ENCODE results near the gene COL13A1. TPM values are rescaled to one million over a fixed set of nuclear protein-coding genes. Genes with fewer than 3 reads are reported as not detected.

Gene COL13A1
- total and polyA plus RNA-seq, 4 donors, result 0.17 to 0.47 (median 0.18) TPM

- Histone ChIP-seq H3K27me3 (ENCODE audit: control insufficient read depth in 4 of 4, insufficient read depth in 4 of 4, low read length in 3 of 4) (no peaks in the 10 kb centered on the region), H3K36me3 (ENCODE audit: control insufficient read depth in 4 of 4, insufficient read depth in 3 of 4, low read depth in 1 of 4, low read length in 3 of 4) (no peaks in the 10 kb centered on the region), H3K27ac (ENCODE audit: low read depth in 1 of 2, low read length in 2 of 2) (no peak overlapping the region), H3K4me3 (ENCODE audit: low read depth in 1 of 3, low read length in 3 of 3) (no peak overlapping the region), H3K9me3 (ENCODE audit: control insufficient read depth in 4 of 4, low read length in 3 of 4) (no peaks in the 10 kb centered on the region), H3K4me1 (ENCODE audit: control insufficient read depth in 4 of 4, insufficient read depth in 4 of 4, low read length in 3 of 4) (no peaks in the 10 kb centered on the region), H3K9ac (ENCODE audit: low read depth in 1 of 2, low read length in 2 of 2) (no peak overlapping the region)
- no peak for TF ChIP-seq CTCF (IDR thresholded peaks at IDR 0.05; ENCODE audit: low read depth, low read length, missing input control)
- no peak for TF ChIP-seq SP1 (IDR thresholded peaks at IDR 0.05)
- TF ChIP-seq TAF1 (conservative IDR thresholded peaks at IDR 0.05), result no peak
- TF ChIP-seq FOXA1 (IDR thresholded peaks at IDR 0.05), result no peak
- TF ChIP-seq RAD21 (IDR thresholded peaks at IDR 0.05), result no peak
- no peak for TF ChIP-seq JUND (IDR thresholded peaks at IDR 0.05)
- no peak for TF ChIP-seq FOXA2 (IDR thresholded peaks at IDR 0.05)
- TF ChIP-seq REST (IDR thresholded peaks at IDR 0.05), result no peak
- no peak for TF ChIP-seq HNF4G (IDR thresholded peaks at IDR 0.05)
- no peak for TF ChIP-seq GABPA (IDR thresholded peaks at IDR 0.05 in 1 of 2, conservative IDR thresholded peaks at IDR 0.05 in 1 of 2)
- no peak for TF ChIP-seq NR2F2 (IDR thresholded peaks at IDR 0.05)
- WGBS, result 83% methylated on average over 6 of the region's 6 CpGs
- DNase-seq (ENCODE audit: low spot score), result no peak
Measured at GRCh38 chr10:69815104-69815503, 13.4 kb downstream of the COL13A1 start.

GRCh38 chr10:69816521-69816920 lies 14.8 kb downstream of the COL13A1 start:
- Histone ChIP-seq H3K36me3 (ENCODE audit: control insufficient read depth in 4 of 4, insufficient read depth in 3 of 4, low read depth in 1 of 4, low read length in 3 of 4) (no peaks in the 10 kb centered on the region), H3K9me3 (ENCODE audit: control insufficient read depth in 4 of 4, low read length in 3 of 4) (no peaks in the 10 kb centered on the region), H3K4me1 (ENCODE audit: control insufficient read depth in 4 of 4, insufficient read depth in 4 of 4, low read length in 3 of 4) (no peaks in the 10 kb centered on the region), H3K27me3 (ENCODE audit: control insufficient read depth in 4 of 4, insufficient read depth in 4 of 4, low read length in 3 of 4) (no peaks in the 10 kb centered on the region), H3K27ac (ENCODE audit: low read depth in 1 of 2, low read length in 2 of 2) (no peak overlapping the region), H3K9ac (ENCODE audit: low read depth in 1 of 2, low read length in 2 of 2) (no peak overlapping the region), H3K4me3 (ENCODE audit: low read depth in 1 of 3, low read length in 3 of 3) (no peak overlapping the region)
- 61% methylated on average over 5 of the region's 5 CpGs for WGBS
- TF ChIP-seq FOXA2 (IDR thresholded peaks at IDR 0.05), result no peak
- no peak for TF ChIP-seq HNF4A (conservative IDR thresholded peaks at IDR 0.05)
- no peak for TF ChIP-seq HNF4G (IDR thresholded peaks at IDR 0.05)
- TF ChIP-seq RXRA (IDR thresholded peaks at IDR 0.05), result no peak
- no peak for TF ChIP-seq YY1 (IDR thresholded peaks at IDR 0.05)
- TF ChIP-seq MAX (IDR thresholded peaks at IDR 0.05), result no peak
- no peak for TF ChIP-seq JUND (IDR thresholded peaks at IDR 0.05)
- no peak for TF ChIP-seq CTCF (IDR thresholded peaks at IDR 0.05; ENCODE audit: low read depth, low read length, missing input control)
- DNase-seq (ENCODE audit: low spot score), result no peak
